Ammon's horn (tissue), 1 donor: ENCODE measurements around the gene MAN1A2.

Experiments
- DNase-seq: peaks from one replicate; pipeline ENCODE4 v3.0.0-alpha.2; 2016; ENCODE audit warnings: low spot score

The MAN1A2 gene

DNA sequence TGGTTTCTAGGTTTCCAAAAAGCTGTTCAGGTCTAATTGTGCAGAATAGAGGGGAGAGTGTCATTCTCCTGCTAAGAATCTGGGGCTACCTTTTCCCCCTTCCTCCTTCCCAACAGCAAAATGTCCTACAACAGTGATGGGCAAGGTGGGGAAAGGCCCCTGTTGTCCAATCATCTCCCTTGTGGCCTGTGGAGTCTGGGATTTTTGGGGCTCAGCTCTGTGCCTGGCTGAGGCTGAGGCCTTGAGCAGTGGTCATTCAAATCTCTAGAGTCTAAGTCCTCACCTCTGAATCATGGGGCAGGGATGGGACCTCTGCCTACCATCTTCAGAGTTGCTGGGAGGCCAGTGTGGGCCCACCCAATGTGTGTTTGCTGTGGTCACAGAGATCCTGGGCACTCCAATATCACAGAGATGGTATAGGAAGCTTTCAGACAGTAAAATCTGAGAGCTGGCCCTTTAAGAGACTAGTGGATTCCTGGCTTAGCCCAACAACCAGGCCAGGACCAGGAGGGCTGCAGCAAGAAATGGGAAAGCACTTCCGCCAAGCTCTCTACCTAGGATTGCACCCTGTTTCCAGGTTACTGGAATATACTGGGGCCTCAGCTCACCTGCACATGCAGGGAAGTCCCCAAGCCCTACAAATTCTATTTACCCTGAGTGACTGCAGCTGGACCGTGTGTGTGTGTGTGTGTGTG, 210.1 kb downstream of the MAN1A2 start:
- DNase-seq, result no peak

DNA sequence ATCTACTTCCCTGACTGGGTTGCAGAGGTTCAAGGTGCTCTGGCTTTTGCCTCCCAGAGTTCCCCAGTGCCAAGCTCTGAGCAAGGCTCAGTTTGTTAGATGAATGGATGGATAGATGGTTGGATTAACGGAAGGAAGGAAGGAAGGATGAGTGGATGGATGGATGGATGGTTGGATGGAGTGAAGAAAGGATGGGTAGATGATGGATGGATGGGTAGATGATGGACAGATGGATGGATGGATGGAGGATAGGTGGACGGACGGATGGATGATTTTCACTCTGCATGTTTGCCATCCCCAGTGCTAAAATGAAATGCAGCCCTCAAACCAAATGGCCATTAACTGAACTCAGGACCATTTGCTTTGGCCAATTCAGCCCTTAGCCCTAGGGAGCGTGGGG, 211.2 kb downstream of the MAN1A2 start:
- no peak for DNase-seq
